ENCODE measurements around the gene SMAD3. TPM values are rescaled to one million over a fixed set of nuclear protein-coding genes. Genes with fewer than 3 reads are reported as not detected.

Gene SMAD3
- total and polyA plus RNA-seq, 2 donors (not counting 1 experiment from before 2014, with no cell fraction given) = 55.9 to 163 TPM

DNA sequence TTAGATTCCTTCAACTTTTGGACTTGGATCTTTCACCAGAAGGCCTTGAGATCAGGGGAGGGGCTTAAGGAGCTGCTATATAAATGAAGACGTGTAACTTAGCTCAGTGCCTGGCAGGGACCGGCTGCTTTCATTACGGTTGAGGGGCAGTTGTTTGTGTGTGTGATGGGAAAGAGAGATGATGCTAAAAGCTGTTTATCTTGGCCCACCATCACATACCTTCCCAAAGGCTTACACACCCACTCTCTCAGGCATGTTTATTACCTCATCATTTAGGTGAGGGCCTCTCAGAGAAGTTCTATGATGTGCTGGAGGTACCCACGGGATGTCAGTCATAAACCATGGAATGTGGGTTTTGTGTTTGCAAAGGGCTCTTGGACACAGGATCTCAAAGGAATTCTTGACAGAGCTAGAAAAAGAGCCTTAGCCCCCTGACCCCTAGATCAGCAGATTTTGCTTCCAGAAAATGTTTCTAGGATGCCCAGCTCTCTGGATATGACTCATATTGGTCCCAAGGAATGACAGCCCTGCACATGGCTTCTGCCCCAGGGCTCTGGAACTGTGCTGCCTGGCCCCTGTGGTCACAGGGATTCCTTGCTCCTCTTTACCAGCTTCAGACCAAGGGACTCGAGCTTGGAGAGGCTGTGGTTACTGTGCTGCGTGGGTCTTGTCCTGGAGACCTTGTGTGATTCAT, 15.9 kb upstream of the SMAD3 start:
- no peaks in the 10 kb centered on the region for H3K9me3 Mint-ChIP-seq (ENCODE audit: insufficient read depth)
- H3K9ac ChIP-seq (ENCODE audit: low read length) = no peak overlapping the region
- intact Hi-C loops (cut with micrococcal nuclease) = no loop called here

GRCh38 chr15:67050062-67050461, 15.3 kb upstream of the SMAD3 start:
- intact Hi-C loops (cut with micrococcal nuclease) = no loop called here
- Histone ChIP-seq H3K9me3 (ENCODE audit: control extremely low read depth in 1 of 3, control insufficient read depth in 2 of 3, insufficient read depth in 1 of 3, low read length in 2 of 3) (no peaks in the 10 kb centered on the region), H3K9ac (ENCODE audit: low read length) (no peak overlapping the region), H3K4me2 (replicated peaks; ENCODE audit: low read depth, low read length, poor library complexity, severe bottlenecking) (no peak overlapping the region), H3K36me3 (replicated peaks in 1 of 2; ENCODE audit: control extremely low read depth in 1 of 2, control insufficient read depth in 1 of 2, extremely low read depth in 1 of 2, insufficient read depth in 2 of 2, low read length in 1 of 2) (no peaks in the 10 kb centered on the region), H2AFZ (ENCODE audit: insufficient read depth, low read depth, low read length, poor library complexity, severe bottlenecking) (no peak overlapping the region), H4K20me1 (ENCODE audit: control insufficient read depth, insufficient read depth, low read length, poor library complexity, severe bottlenecking) (no peaks in the 10 kb centered on the region), H3K4me1 (ENCODE audit: control insufficient read depth in 2 of 2, insufficient read depth in 2 of 2, low read length in 2 of 2) (peaks cover 36 to 38% of the 10 kb centered on the region in 2 donors), H3K27ac (ENCODE audit: low read length in 2 of 2) (no peak overlapping the region), H3K4me3 (ENCODE audit: control extremely low read depth in 1 of 5, extremely low read depth in 1 of 5, insufficient read depth in 1 of 5, low read depth in 2 of 5, low read length in 4 of 5) (no peak overlapping the region), H3K27me3 (replicated peaks in 1 of 4; ENCODE audit: control extremely low read depth in 1 of 4, control insufficient read depth in 3 of 4, insufficient read depth in 4 of 4, low read length in 3 of 4) (no peaks in the 10 kb centered on the region), H3K79me2 (ENCODE audit: control insufficient read depth, insufficient read depth, low read length) (peaks cover 3% of the 10 kb centered on the region)
- Mint-ChIP-seq H3K4me1 (peaks cover 44% of the 10 kb centered on the region), H3K4me3 (peak overlapping the region; percentile 9), H3K9me3 (ENCODE audit: insufficient read depth) (no peaks in the 10 kb centered on the region), H3K27ac (peak overlapping the region; percentile 15), H3K27me3 (no peaks in the 10 kb centered on the region)
- no peak for DNase-seq
- ChIA-PET POLR2A (no interaction called here), CTCF (interaction anchor here (1.3 to 1.6 kb wide), 2 partner anchors 104 to 254 kb away, joined by 4 to 9 read pairs; no protein-coding TSS in a partner anchor)
- TF ChIP-seq EZH2 (IDR thresholded peaks at IDR 0.05; ENCODE audit: borderline replicate concordance, insufficient read depth, low read depth, low read length, poor library complexity, severe bottlenecking) = no peak
- TF ChIP-seq, protein P1, sequence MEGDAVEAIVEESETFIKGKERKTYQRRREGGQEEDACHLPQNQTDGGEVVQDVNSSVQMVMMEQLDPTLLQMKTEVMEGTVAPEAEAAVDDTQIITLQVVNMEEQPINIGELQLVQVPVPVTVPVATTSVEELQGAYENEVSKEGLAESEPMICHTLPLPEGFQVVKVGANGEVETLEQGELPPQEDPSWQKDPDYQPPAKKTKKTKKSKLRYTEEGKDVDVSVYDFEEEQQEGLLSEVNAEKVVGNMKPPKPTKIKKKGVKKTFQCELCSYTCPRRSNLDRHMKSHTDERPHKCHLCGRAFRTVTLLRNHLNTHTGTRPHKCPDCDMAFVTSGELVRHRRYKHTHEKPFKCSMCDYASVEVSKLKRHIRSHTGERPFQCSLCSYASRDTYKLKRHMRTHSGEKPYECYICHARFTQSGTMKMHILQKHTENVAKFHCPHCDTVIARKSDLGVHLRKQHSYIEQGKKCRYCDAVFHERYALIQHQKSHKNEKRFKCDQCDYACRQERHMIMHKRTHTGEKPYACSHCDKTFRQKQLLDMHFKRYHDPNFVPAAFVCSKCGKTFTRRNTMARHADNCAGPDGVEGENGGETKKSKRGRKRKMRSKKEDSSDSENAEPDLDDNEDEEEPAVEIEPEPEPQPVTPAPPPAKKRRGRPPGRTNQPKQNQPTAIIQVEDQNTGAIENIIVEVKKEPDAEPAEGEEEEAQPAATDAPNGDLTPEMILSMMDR (IDR thresholded peaks at IDR 0.05) = no peak
- WGBS (ENCODE audit: insufficient coverage) = no CpG with 5 or more reads among the region's 3 CpGs
- no peak for ATAC-seq (ENCODE audit: low read depth)

More for the DNA sequence above, 15.9 kb upstream of the SMAD3 start:
- Histone ChIP-seq H3K27ac (ENCODE audit: low read length in 2 of 2) (no peak overlapping the region), H3K9me3 (ENCODE audit: control extremely low read depth in 1 of 3, control insufficient read depth in 2 of 3, insufficient read depth in 1 of 3, low read length in 2 of 3) (no peaks in the 10 kb centered on the region), H2AFZ (ENCODE audit: insufficient read depth, low read depth, low read length, poor library complexity, severe bottlenecking) (peak overlapping the region; percentile 0), H4K20me1 (ENCODE audit: control insufficient read depth, insufficient read depth, low read length, poor library complexity, severe bottlenecking) (no peaks in the 10 kb centered on the region), H3K36me3 (replicated peaks in 1 of 2; ENCODE audit: control extremely low read depth in 1 of 2, control insufficient read depth in 1 of 2, extremely low read depth in 1 of 2, insufficient read depth in 2 of 2, low read length in 1 of 2) (no peaks in the 10 kb centered on the region), H3K4me3 (ENCODE audit: control extremely low read depth in 1 of 5, extremely low read depth in 1 of 5, insufficient read depth in 1 of 5, low read depth in 2 of 5, low read length in 4 of 5) (no peak overlapping the region), H3K79me2 (ENCODE audit: control insufficient read depth, insufficient read depth, low read length) (peaks cover 3% of the 10 kb centered on the region), H3K27me3 (replicated peaks in 1 of 4; ENCODE audit: control extremely low read depth in 1 of 4, control insufficient read depth in 3 of 4, insufficient read depth in 4 of 4, low read length in 3 of 4) (no peaks in the 10 kb centered on the region), H3K4me2 (replicated peaks; ENCODE audit: low read depth, low read length, poor library complexity, severe bottlenecking) (peak overlapping the region; percentile 42), H3K4me1 (ENCODE audit: control insufficient read depth in 2 of 2, insufficient read depth in 2 of 2, low read length in 2 of 2) (peaks cover 36 to 37% of the 10 kb centered on the region in 2 donors)
- ChIA-PET CTCF (interaction anchor here (1.3 to 1.6 kb wide), 2 partner anchors 103 to 255 kb away, joined by 4 to 9 read pairs; no protein-coding TSS in a partner anchor), POLR2A (interaction anchor here (0.6 kb wide), 2 partner anchors 34 to 1228 kb away, joined by 3 to 5 read pairs; partner anchors contain the start of gene FEM1B)
- no peak for DNase-seq
- Mint-ChIP-seq H3K4me1 (peaks cover 40% of the 10 kb centered on the region), H3K27ac (peak overlapping the region; percentile 64), H3K4me3 (no peak overlapping the region), H3K27me3 (no peaks in the 10 kb centered on the region)
- ATAC-seq (ENCODE audit: low read depth) = no peak
- TF ChIP-seq EZH2 (IDR thresholded peaks at IDR 0.05; ENCODE audit: borderline replicate concordance, insufficient read depth, low read depth, low read length, poor library complexity, severe bottlenecking) = no peak
- TF ChIP-seq, protein P1 (IDR thresholded peaks at IDR 0.05) = no peak
- no CpG with 5 or more reads among the region's 6 CpGs for WGBS (ENCODE audit: insufficient coverage)
